PC-3 (cell line): ENCODE results near the gene DPM2. TPM values are rescaled to one million over a fixed set of nuclear protein-coding genes. Genes with fewer than 3 reads are reported as not detected.

ENCODE experiments used
- ATAC-seq: fragments of 200-7000 bp; cut with Tn5 transposase; 2 replicates; pipeline ENCODE4 v1.9.1; 2020; ENCODE audit warnings: mild to moderate bottlenecking, moderate library complexity
- BruUV-seq: library from RNA; stranded (reverse); fragments of 400-500 nt; replicated peaks from 2 replicates; lab custom pipeline; 2021; lab: Mats Ljungman, UMichigan
- CTCF ChIA-PET: fragments of 300-600 bp; sonication (Branson Sonifier 250); formaldehyde crosslinking; loops from one replicate; lab custom pipeline; 2022; ENCODE audit warnings: antibody characterized with exemption; lab: Charles Lee
- POLR2A ChIA-PET: fragments of 300-600 bp; sonication (Branson Sonifier 250); formaldehyde crosslinking; loops from one replicate; lab custom pipeline; 2022; ENCODE audit warnings: antibody characterized with exemption; ENCODE audit not compliant: unreplicated experiment; lab: Charles Lee
- DNase-seq: peaks from one replicate; pipeline ENCODE4 v3.0.0-alpha.2; 2015
- H2AFZ ChIP-seq: fragments of 300-600 bp; sonication (generic); 2 replicates; pipeline ENCODE4 v1.6.0; 2016; ENCODE audit warnings: antibody characterized with exemption, low read length
- H3F3A ChIP-seq: fragments of 300-600 bp; sonication (generic); one replicate; pipeline ENCODE4 v1.6.0; 2017; ENCODE audit warnings: antibody characterized with exemption, low read length, control low read depth, mild to moderate bottlenecking; ENCODE audit not compliant: unreplicated experiment
- H3K27ac ChIP-seq: fragments of 300-600 bp; sonication (generic); 2 replicates; pipeline ENCODE4 v1.5.1; 2016; ENCODE audit warnings: mild to moderate bottlenecking, low read length
- H3K27me3 ChIP-seq: fragments of 300-600 bp; sonication (generic); 2 replicates; pipeline ENCODE4 v1.6.1; 2016; ENCODE audit warnings: low read length, mixed read lengths
- H3K36me3 ChIP-seq: fragments of 300-600 bp; sonication (generic); 2 replicates; pipeline ENCODE4 v1.6.1; 2016; ENCODE audit warnings: low read depth, mixed run types, low read length, mixed read lengths
- H3K4me1 ChIP-seq: fragments of 300-600 bp; sonication (generic); 2 replicates; pipeline ENCODE4 v1.5.1; 2016; ENCODE audit warnings: low read length; ENCODE audit not compliant: insufficient read depth
- H3K4me2 ChIP-seq: fragments of 300-600 bp; sonication (generic); 2 replicates; pipeline ENCODE4 v1.6.0; 2016; ENCODE audit warnings: low read length
- H3K4me3 ChIP-seq: fragments of 300-600 bp; sonication (generic); 2 replicates; pipeline ENCODE4 v1.5.1; 2016; ENCODE audit warnings: mild to moderate bottlenecking, low read length, mixed read lengths
- H3K79me2 ChIP-seq: fragments of 300-600 bp; sonication (generic); 2 replicates; pipeline ENCODE4 v1.6.1; 2017; ENCODE audit warnings: low read length, mixed read lengths
- H3K9ac ChIP-seq: fragments of 300-600 bp; sonication (generic); 2 replicates; pipeline ENCODE4 v1.6.0; 2016; ENCODE audit warnings: mild to moderate bottlenecking, low read length
- H3K9me2 ChIP-seq: fragments of 300-600 bp; sonication (generic); replicated peaks from 2 replicates; pipeline ENCODE4 v1.6.1; 2016; ENCODE audit warnings: mixed run types, low read length, mixed read lengths
- H3K9me3 ChIP-seq: fragments of 300-600 bp; sonication (generic); 2 replicates; pipeline ENCODE4 v1.6.1; 2016; ENCODE audit warnings: low read length, mixed read lengths
- H4K20me1 ChIP-seq: fragments of 300-600 bp; sonication (generic); 2 replicates; pipeline ENCODE4 v1.6.1; 2016; ENCODE audit warnings: low read length, mixed read lengths
- EZH2 ChIP-seq: fragments of 300-600 bp; sonication (generic); IDR thresholded peaks from one replicate; pipeline ENCODE4 v1.6.1; 2017; ENCODE audit warnings: antibody characterized with exemption, mild to moderate bottlenecking, low read length; ENCODE audit not compliant: unreplicated experiment
- EZH2phosphoT487 ChIP-seq: fragments of 300-600 bp; sonication (generic); IDR thresholded peaks from 2 replicates; pipeline ENCODE4 v1.6.1; 2018; ENCODE audit warnings: mild to moderate bottlenecking, antibody characterized with exemption, low read length, borderline replicate concordance
- intact Hi-C: fragments of 100-400 bp; cut with micrococcal nuclease; formaldehyde crosslinking; loops from 2 replicates; pipeline ENCODE4 v1.9.0; 2023
- total RNA-seq: library from RNA; depleted of rRNA; stranded (reverse); fragments of >200 nt; gene quantifications from 2 replicates; pipeline ENCODE4 v1.2.3, GENCODE V29; 2014
- TF ChIP-seq, protein P1 (sequence below): fragments of 300-600 bp; sonication (generic); conservative IDR thresholded peaks from 2 replicates; pipeline ENCODE4 v1.5.1; 2017; ENCODE audit warnings: antibody characterized with exemption, low read depth, mild to moderate bottlenecking, low read length

Gene DPM2
- total RNA-seq, 1 experiment from 2014 or later, result 33.0 TPM

GRCh38 chr9:127961155-127961490 is 23.5 kb upstream of the DPM2 start:
- intact Hi-C loops, result no loop called here

GRCh38 chr9:127960410-127961154 is 22.9 kb upstream of the DPM2 start:
- ChIA-PET POLR2A (no interaction called here), CTCF (interaction anchor here (0.6 kb wide), 1 partner anchor 88 kb away, joined by 8 read pairs; no protein-coding TSS in a partner anchor)
- no TSS peak for BruUV-seq
- H4K20me1 ChIP-seq, result no peaks in the 10 kb centered on the region
- intact Hi-C loops, result no loop called here
- DNase-seq, result no peak
- no peaks in the 10 kb centered on the region for H3K9me2 ChIP-seq
- no peaks in the 10 kb centered on the region for H3F3A ChIP-seq
- H3K79me2 ChIP-seq, result peaks cover 67% of the 10 kb centered on the region
- H3K36me3 ChIP-seq, result peaks cover 3% of the 10 kb centered on the region; the same call in 1 of the 2 replicates
- H2AFZ ChIP-seq, result no peak overlapping the region
- no peaks in the 10 kb centered on the region for H3K27me3 ChIP-seq
- H3K4me2 ChIP-seq, result no peak overlapping the region
- H3K27ac ChIP-seq, result no peak overlapping the region
- peaks cover 13% of the 10 kb centered on the region for H3K4me1 ChIP-seq
- ATAC-seq, result no peak
- no peaks in the 10 kb centered on the region for H3K9me3 ChIP-seq
- H3K9ac ChIP-seq, result no peak overlapping the region
- no peak overlapping the region for H3K4me3 ChIP-seq
- TF ChIP-seq EZH2, result no peak

More at GRCh38 chr9:127961155-127961490, 23.5 kb upstream of the DPM2 start:
- no peak overlapping the region for H3K9ac ChIP-seq
- POLR2A ChIA-PET, result no interaction called here
- no peak overlapping the region for H3K4me3 ChIP-seq
- no peak for ATAC-seq
- no peak overlapping the region for H3K4me2 ChIP-seq
- no peak overlapping the region for H2AFZ ChIP-seq
- H3K27me3 ChIP-seq, result no peaks in the 10 kb centered on the region
- H3F3A ChIP-seq, result no peaks in the 10 kb centered on the region
- H3K36me3 ChIP-seq, result peaks cover 3% of the 10 kb centered on the region; the same call in 1 of the 2 replicates
- no peaks in the 10 kb centered on the region for H3K9me3 ChIP-seq
- peaks cover 72% of the 10 kb centered on the region for H3K79me2 ChIP-seq
- BruUV-seq, result no TSS peak
- peaks cover 13% of the 10 kb centered on the region for H3K4me1 ChIP-seq
- no peaks in the 10 kb centered on the region for H3K9me2 ChIP-seq
- no peak for DNase-seq
- no peaks in the 10 kb centered on the region for H4K20me1 ChIP-seq
- TF ChIP-seq EZH2phosphoT487 (no peak), EZH2 (no peak)
- TF ChIP-seq, protein P1, sequence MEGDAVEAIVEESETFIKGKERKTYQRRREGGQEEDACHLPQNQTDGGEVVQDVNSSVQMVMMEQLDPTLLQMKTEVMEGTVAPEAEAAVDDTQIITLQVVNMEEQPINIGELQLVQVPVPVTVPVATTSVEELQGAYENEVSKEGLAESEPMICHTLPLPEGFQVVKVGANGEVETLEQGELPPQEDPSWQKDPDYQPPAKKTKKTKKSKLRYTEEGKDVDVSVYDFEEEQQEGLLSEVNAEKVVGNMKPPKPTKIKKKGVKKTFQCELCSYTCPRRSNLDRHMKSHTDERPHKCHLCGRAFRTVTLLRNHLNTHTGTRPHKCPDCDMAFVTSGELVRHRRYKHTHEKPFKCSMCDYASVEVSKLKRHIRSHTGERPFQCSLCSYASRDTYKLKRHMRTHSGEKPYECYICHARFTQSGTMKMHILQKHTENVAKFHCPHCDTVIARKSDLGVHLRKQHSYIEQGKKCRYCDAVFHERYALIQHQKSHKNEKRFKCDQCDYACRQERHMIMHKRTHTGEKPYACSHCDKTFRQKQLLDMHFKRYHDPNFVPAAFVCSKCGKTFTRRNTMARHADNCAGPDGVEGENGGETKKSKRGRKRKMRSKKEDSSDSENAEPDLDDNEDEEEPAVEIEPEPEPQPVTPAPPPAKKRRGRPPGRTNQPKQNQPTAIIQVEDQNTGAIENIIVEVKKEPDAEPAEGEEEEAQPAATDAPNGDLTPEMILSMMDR, result no peak
- no peak overlapping the region for H3K27ac ChIP-seq
- CTCF ChIA-PET, result no interaction called here

- Histone ChIP-seq H3F3A (no peaks in the 10 kb centered on the region), H3K9me2 (no peaks in the 10 kb centered on the region), H3K27ac (no peak overlapping the region), H3K9me3 (no peaks in the 10 kb centered on the region), H2AFZ (no peak overlapping the region), H3K36me3 (peaks cover 3% of the 10 kb centered on the region; the same call in 1 of the 2 replicates), H3K79me2 (peaks cover 64% of the 10 kb centered on the region), H3K4me1 (peaks cover 11% of the 10 kb centered on the region), H4K20me1 (no peaks in the 10 kb centered on the region), H3K4me2 (no peak overlapping the region), H3K9ac (no peak overlapping the region), H3K4me3 (no peak overlapping the region), H3K27me3 (no peaks in the 10 kb centered on the region)
- CTCF ChIA-PET, result interaction anchor here (0.6 kb wide), 1 partner anchor 89 kb away, joined by 8 read pairs; no protein-coding TSS in a partner anchor
- DNase-seq (no peak), ATAC-seq (no peak)
- TF ChIP-seq, protein P1, result no peak
- no peak for TF ChIP-seq EZH2
- no peak for TF ChIP-seq EZH2phosphoT487
- intact Hi-C loops, result loop anchor here (5.0 kb wide), 1 partner anchor 77 kb away; no protein-coding TSS in a partner anchor
- no TSS peak for BruUV-seq
- POLR2A ChIA-PET, result no interaction called here
These were observed 22.3 kb upstream of the DPM2 start for GRCh38 chr9:127959841-127960409.
